HG03196 (cell line): ENCODE measurements around the gene ASB11.

Experiments
- ATAC-seq: cut with Tn5 transposase; IDR thresholded peaks from one replicate; pipeline ENCODE4 v1.9.1; 2021; ENCODE audit not compliant: unreplicated experiment

Gene ASB11

GRCh38 chrX:15235001-15235400 is 80.4 kb downstream of the ASB11 start:
- no peak for ATAC-seq

DNA sequence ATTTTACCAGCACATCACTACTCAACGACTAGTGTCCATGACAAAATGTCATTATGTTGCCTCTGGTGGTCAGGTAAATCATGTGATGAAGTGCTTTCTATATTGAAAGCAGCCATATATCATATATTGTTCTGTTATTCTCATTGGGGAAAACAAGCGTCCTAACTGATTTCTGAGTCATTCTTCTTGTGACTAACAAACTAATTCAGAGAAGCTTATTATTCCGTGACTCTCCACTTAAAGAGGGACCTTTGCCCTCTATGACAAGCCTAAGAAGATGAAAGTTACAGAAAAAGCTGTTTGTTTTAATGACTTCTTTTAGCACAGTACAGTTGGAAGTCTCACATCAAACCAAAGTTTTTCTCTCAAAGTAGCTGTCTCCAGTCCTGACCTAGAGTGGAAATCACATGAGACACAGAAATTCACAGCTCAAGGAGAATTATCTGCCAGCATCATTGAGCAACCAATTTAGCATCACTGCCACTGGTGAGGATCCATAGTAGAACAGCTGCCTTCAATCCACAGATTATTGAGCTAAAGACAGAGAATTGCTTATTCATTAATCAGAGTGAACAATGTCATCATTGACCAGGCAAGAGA is 81.9 kb downstream of the ASB11 start:
- no peak for ATAC-seq
